Loucy (cell line): ENCODE data around the gene PPIH.
A peak's percentile ranks its signal among the peaks of the same experiment; 100 is the strongest.

Experiments used
- H2AFZ ChIP-seq: fragments of 200-600 bp; sonication (generic); 2 replicates; pipeline ENCODE4 v1.6.0; 2016; ENCODE audit warnings: antibody characterized with exemption, mild to moderate bottlenecking, low read length, moderate library complexity
- H3F3A ChIP-seq: fragments of 200-600 bp; 2 replicates; pipeline ENCODE4 v1.6.0; 2016; ENCODE audit warnings: antibody characterized with exemption, low read depth, mild to moderate bottlenecking
- H3K27me3 ChIP-seq: fragments of 200-600 bp; sonication (generic); 2 replicates; pipeline ENCODE4 v1.6.1; 2014; ENCODE audit warnings: low read length, mild to moderate bottlenecking; ENCODE audit not compliant: insufficient read depth, poor library complexity, severe bottlenecking
- H3K36me3 ChIP-seq: fragments of 200-600 bp; sonication (generic); 2 replicates; pipeline ENCODE4 v1.6.1; 2016; ENCODE audit warnings: low read length; ENCODE audit not compliant: insufficient read depth
- H3K4me1 ChIP-seq: fragments of 200-600 bp; sonication (generic); 2 replicates; pipeline ENCODE4 v1.5.1; 2014; ENCODE audit warnings: low read length, mild to moderate bottlenecking; ENCODE audit not compliant: insufficient read depth, poor library complexity, severe bottlenecking
- H3K4me2 ChIP-seq: fragments of 200-600 bp; sonication (generic); 2 replicates; pipeline ENCODE4 v1.6.0; 2014; ENCODE audit warnings: antibody characterized with exemption, low read length, low read depth, mild to moderate bottlenecking; ENCODE audit not compliant: poor library complexity, severe bottlenecking
- H3K4me3 ChIP-seq: fragments of 200-600 bp; sonication (generic); 2 replicates; pipeline ENCODE4 v1.5.1; 2014; ENCODE audit warnings: low read length, mild to moderate bottlenecking, mixed read lengths; ENCODE audit not compliant: poor library complexity, severe bottlenecking
- H3K79me2 ChIP-seq: fragments of 200-600 bp; sonication (generic); 2 replicates; pipeline ENCODE4 v1.6.1; 2014; ENCODE audit warnings: low read length; ENCODE audit not compliant: insufficient read depth
- H3K9ac ChIP-seq: fragments of 200-600 bp; sonication (generic); 2 replicates; pipeline ENCODE4 v1.6.0; 2014; ENCODE audit warnings: mild to moderate bottlenecking, low read depth, low read length, moderate library complexity; ENCODE audit not compliant: poor library complexity, severe bottlenecking
- H3K9me2 ChIP-seq: fragments of 200-600 bp; sonication (generic); replicated peaks from 2 replicates; pipeline ENCODE4 v1.6.1; 2016; ENCODE audit warnings: low read depth, low read length, mixed read lengths
- H3K9me3 ChIP-seq: fragments of 200-600 bp; sonication (generic); 2 replicates; pipeline ENCODE4 v1.6.1; 2014; ENCODE audit warnings: mild to moderate bottlenecking, antibody characterized with exemption, low read length, low read depth; ENCODE audit not compliant: insufficient read depth
- H4K20me1 ChIP-seq: fragments of 200-600 bp; sonication (generic); 2 replicates; pipeline ENCODE4 v1.6.0; 2014; ENCODE audit warnings: antibody characterized with exemption, low read length, mild to moderate bottlenecking; ENCODE audit not compliant: insufficient read depth, poor library complexity, severe bottlenecking
- EZH2phosphoT487 ChIP-seq: fragments of 200-600 bp; IDR thresholded peaks from 2 replicates; pipeline ENCODE4 v1.6.1; 2018; ENCODE audit warnings: antibody characterized with exemption, mild to moderate bottlenecking, moderate library complexity, borderline replicate concordance
- TF ChIP-seq, protein P1 (sequence below): fragments of 200-600 bp; sonication (generic); conservative IDR thresholded peaks from 2 replicates; pipeline ENCODE4 v1.5.1; 2014; ENCODE audit warnings: mild to moderate bottlenecking, antibody characterized with exemption, low read length

PPIH gene

GRCh38 chr1:42692911-42693310, 34.7 kb downstream of the PPIH start:
- Histone ChIP-seq H3K9ac (peak overlapping the region; percentile 4), H3K4me3 (peak overlapping the region; percentile 25), H4K20me1 (peaks cover 97% of the 10 kb centered on the region), H3K9me2 (no peaks in the 10 kb centered on the region), H3K36me3 (peaks cover 65% of the 10 kb centered on the region), H3K4me1 (peaks cover 45% of the 10 kb centered on the region), H3K27me3 (no peaks in the 10 kb centered on the region), H3K4me2 (peak overlapping the region; percentile 99), H3K79me2 (peaks cover 100% of the 10 kb centered on the region), H2AFZ (no peak overlapping the region), H3F3A (no peaks in the 10 kb centered on the region), H3K9me3 (no peaks in the 10 kb centered on the region)
- no peak for TF ChIP-seq EZH2phosphoT487
- TF ChIP-seq, protein P1, sequence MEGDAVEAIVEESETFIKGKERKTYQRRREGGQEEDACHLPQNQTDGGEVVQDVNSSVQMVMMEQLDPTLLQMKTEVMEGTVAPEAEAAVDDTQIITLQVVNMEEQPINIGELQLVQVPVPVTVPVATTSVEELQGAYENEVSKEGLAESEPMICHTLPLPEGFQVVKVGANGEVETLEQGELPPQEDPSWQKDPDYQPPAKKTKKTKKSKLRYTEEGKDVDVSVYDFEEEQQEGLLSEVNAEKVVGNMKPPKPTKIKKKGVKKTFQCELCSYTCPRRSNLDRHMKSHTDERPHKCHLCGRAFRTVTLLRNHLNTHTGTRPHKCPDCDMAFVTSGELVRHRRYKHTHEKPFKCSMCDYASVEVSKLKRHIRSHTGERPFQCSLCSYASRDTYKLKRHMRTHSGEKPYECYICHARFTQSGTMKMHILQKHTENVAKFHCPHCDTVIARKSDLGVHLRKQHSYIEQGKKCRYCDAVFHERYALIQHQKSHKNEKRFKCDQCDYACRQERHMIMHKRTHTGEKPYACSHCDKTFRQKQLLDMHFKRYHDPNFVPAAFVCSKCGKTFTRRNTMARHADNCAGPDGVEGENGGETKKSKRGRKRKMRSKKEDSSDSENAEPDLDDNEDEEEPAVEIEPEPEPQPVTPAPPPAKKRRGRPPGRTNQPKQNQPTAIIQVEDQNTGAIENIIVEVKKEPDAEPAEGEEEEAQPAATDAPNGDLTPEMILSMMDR, result no peak

DNA sequence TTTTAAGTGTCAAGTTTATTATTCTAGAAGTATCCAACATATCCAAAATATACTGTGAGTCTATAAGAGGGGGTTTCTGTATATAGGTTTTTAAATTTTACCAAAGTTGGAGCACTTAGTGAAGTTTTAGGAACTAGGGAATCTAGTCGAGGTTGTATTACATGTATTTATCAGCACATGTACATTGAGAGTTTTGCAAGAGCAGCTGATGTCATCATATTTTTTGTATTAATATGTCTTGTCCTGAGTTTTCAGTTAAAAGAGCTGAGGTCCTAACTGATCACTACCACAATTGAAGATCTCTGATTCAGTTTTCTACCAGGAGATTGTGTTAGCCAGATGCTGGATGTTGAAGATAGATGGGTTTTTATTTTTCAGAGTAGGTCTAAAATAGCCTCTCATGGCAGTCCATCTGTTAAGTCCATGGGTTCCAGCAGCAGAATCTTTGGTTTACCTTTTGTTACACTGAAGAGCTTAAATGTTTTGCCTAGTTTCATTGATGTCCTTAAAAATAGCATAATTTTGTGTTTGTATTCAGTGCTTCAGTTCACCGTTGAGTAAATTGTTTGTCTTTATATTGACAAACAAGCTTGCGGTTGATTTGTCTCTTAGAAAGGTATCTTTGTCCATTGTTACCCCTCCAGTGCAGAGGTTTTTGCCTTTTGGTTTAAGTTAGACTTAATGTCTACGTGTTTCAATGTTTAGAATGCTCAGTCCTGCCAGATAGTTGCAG, 40.0 kb downstream of the PPIH start:
- no peaks in the 10 kb centered on the region for H3K9me2 ChIP-seq
- no peak overlapping the region for H3K9ac ChIP-seq
- no peak overlapping the region for H3K4me3 ChIP-seq
- peaks cover 99% of the 10 kb centered on the region for H3K36me3 ChIP-seq
- no peak for TF ChIP-seq EZH2phosphoT487
- TF ChIP-seq, protein P1, result no peak
- H3K79me2 ChIP-seq, result peaks cover 67% of the 10 kb centered on the region
- H3K27me3 ChIP-seq, result no peaks in the 10 kb centered on the region
- no peaks in the 10 kb centered on the region for H3K4me1 ChIP-seq
- no peak overlapping the region for H3K4me2 ChIP-seq
- peaks cover 82% of the 10 kb centered on the region for H4K20me1 ChIP-seq
- H3K9me3 ChIP-seq, result no peaks in the 10 kb centered on the region
- no peak overlapping the region for H2AFZ ChIP-seq
- 0 out of 2 replicates have a peak, but pooled peaks cover 2% of the 10 kb centered on the region for H3F3A ChIP-seq

DNA sequence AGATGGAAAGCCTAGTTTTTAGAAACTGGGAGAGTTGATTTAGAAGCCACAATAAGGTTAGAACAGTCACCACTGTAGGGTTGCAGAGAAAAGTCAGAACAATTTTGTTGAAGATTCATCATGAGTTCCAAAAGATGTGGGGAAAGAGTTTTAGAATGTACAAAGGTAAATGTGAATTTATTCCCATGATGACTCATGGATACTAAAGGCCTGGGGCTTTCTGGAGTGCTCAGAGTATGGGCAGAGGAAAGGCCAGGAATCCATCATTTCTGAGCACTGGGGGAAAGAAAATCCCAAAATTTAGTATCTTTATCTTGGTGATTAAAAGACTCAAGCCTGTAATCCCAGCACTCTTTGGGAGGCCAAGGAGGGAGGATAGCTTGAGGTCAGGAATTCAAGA, 41.8 kb downstream of the PPIH start:
- Histone ChIP-seq H3K9me3 (no peaks in the 10 kb centered on the region), H3F3A (0 out of 2 replicates have a peak, but pooled peaks cover 2% of the 10 kb centered on the region), H3K79me2 (peaks cover 50% of the 10 kb centered on the region), H3K4me1 (no peaks in the 10 kb centered on the region), H3K4me3 (no peak overlapping the region), H3K9ac (no peak overlapping the region), H3K9me2 (no peaks in the 10 kb centered on the region), H2AFZ (no peak overlapping the region), H3K4me2 (no peak overlapping the region), H4K20me1 (peaks cover 75% of the 10 kb centered on the region), H3K36me3 (peaks cover 99% of the 10 kb centered on the region), H3K27me3 (no peaks in the 10 kb centered on the region)
- TF ChIP-seq, protein P1, result no peak
- no peak for TF ChIP-seq EZH2phosphoT487
